Measurements from ENCODE around the gene SCN2A.

DNA sequence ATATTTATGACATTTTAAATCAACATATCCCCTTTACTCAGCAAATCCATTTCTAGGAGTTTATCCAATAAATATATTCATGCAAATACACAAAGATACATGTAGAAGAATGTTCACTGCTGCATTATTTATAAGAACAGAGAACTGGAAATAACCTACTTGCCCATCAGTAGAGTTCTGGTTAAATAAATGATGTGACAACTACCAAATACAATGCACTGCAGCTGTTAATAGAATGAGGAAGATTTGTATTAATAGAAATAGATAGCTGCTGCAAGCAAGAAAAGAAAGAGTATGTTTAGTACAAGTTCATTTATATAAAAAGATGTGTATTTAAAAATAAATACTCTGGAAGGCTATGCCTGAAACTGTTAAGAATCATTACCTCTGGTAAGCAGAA lies 181.0 kb downstream of the SCN2A start:
- TF ChIP-seq, protein P1, sequence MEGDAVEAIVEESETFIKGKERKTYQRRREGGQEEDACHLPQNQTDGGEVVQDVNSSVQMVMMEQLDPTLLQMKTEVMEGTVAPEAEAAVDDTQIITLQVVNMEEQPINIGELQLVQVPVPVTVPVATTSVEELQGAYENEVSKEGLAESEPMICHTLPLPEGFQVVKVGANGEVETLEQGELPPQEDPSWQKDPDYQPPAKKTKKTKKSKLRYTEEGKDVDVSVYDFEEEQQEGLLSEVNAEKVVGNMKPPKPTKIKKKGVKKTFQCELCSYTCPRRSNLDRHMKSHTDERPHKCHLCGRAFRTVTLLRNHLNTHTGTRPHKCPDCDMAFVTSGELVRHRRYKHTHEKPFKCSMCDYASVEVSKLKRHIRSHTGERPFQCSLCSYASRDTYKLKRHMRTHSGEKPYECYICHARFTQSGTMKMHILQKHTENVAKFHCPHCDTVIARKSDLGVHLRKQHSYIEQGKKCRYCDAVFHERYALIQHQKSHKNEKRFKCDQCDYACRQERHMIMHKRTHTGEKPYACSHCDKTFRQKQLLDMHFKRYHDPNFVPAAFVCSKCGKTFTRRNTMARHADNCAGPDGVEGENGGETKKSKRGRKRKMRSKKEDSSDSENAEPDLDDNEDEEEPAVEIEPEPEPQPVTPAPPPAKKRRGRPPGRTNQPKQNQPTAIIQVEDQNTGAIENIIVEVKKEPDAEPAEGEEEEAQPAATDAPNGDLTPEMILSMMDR (conservative IDR thresholded peaks at IDR 0.05 in 1 of 2, IDR thresholded peaks at IDR 0.05 in 1 of 2; ENCODE audit: extremely low read depth in 1 of 2, insufficient read depth in 1 of 2, low read depth in 1 of 2, low read length in 2 of 2), result no peak
- no peak for TF ChIP-seq EZH2 (IDR thresholded peaks at IDR 0.05; ENCODE audit: borderline replicate concordance, low read length)
